ENCODE results near the gene PAX5.
A peak's percentile ranks its signal among the peaks of the same experiment; 100 is the strongest.
"Not testable (repeated sequence)": the region's sequence is repeated elsewhere in the genome, so short reads cannot be mapped to it uniquely, and the experiment has no call there.

Gene PAX5

GRCh38 chr9:36871606-36872005 lies 162.5 kb downstream of the PAX5 start:
- DNase-seq (ENCODE audit: low read depth in 1 of 2, low spot score in 1 of 2): no peak
- in situ Hi-C loops (cut with HindIII; ENCODE audit: low pct_unique_long_range_greater_than_20kb, low sequenced_read_pairs): no loop called here
- no peak for TF ChIP-seq JUND (IDR thresholded peaks at IDR 0.05; ENCODE audit: low read depth)

DNA sequence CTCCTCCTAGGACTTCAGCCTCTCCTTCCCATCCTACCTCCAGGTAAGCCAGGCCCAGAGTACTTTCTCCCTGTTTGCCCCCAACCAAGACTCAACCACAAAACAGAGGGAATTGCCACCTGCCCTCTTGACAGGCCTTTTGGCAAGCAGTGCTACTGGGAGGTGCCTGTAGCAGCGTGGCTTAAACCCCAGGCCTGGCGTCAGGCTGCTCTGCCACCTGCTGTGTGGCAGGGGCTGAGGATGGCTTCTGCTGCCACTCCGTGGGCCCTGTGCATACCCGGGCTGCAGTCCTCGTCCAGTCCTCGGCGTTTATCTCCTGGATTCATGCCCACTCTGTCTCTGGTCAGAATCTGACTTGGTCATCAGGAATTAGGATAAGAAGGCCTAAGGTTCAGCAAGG lies 163.1 kb downstream of the PAX5 start:
- in situ Hi-C loops (cut with HindIII; ENCODE audit: low pct_unique_long_range_greater_than_20kb, low sequenced_read_pairs): no loop called here
- no peak for DNase-seq (ENCODE audit: low read depth in 1 of 2, low spot score in 1 of 2)
- TF ChIP-seq JUND (IDR thresholded peaks at IDR 0.05; ENCODE audit: low read depth): no peak

GRCh38 chr9:36869605-36870004 lies 164.5 kb downstream of the PAX5 start:
- in situ Hi-C loops (cut with HindIII; ENCODE audit: low pct_unique_long_range_greater_than_20kb, low sequenced_read_pairs); DNase-seq (ENCODE audit: low read depth in 1 of 2, low spot score in 1 of 2): not testable (repeated sequence)

GRCh38 chr9:36868586-36869282 lies 165.3 kb downstream of the PAX5 start:
- no peak for DNase-seq (ENCODE audit: low read depth in 1 of 2, low spot score in 1 of 2)
- no peak for TF ChIP-seq JUND (IDR thresholded peaks at IDR 0.05; ENCODE audit: low read depth)
- in situ Hi-C loops (cut with HindIII; ENCODE audit: low pct_unique_long_range_greater_than_20kb, low sequenced_read_pairs): no loop called here

- no peak for TF ChIP-seq JUND (IDR thresholded peaks at IDR 0.05; ENCODE audit: low read depth)
- in situ Hi-C loops (cut with HindIII; ENCODE audit: low pct_unique_long_range_greater_than_20kb, low sequenced_read_pairs): no loop called here
- DNase-seq (ENCODE audit: low read depth in 1 of 2, low spot score in 1 of 2): no peak
Measured at GRCh38 chr9:36867672-36868471, 166.2 kb downstream of the PAX5 start.

DNA sequence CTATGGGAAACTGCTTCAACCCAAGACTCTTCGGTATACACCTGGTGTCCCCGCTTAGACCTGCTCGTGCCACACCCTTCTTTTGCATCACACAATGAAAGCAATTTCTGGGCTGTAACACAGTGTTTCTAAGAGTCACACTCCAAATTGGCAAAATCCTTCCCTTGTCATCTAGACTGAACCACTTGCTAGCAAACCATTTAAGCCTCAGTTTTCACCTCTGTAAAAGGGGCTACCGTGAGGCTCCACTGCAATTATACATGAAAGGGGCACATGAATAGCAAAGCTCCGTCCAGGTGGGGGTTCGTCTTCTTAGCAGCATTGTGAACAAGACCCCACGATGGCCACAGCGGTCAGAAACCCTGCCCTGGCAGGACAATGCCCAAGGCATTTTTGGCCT lies 166.8 kb downstream of the PAX5 start:
- no peak for DNase-seq (ENCODE audit: low read depth in 1 of 2, low spot score in 1 of 2)
- TF ChIP-seq JUND (IDR thresholded peaks at IDR 0.05; ENCODE audit: low read depth): no peak
- in situ Hi-C loops (cut with HindIII; ENCODE audit: low pct_unique_long_range_greater_than_20kb, low sequenced_read_pairs): no loop called here

- TF ChIP-seq JUND (IDR thresholded peaks at IDR 0.05; ENCODE audit: low read depth): no peak
- DNase-seq (ENCODE audit: low read depth in 1 of 2, low spot score in 1 of 2): no peak
- in situ Hi-C loops (cut with HindIII; ENCODE audit: low pct_unique_long_range_greater_than_20kb, low sequenced_read_pairs): no loop called here
Measured at GRCh38 chr9:36866840-36867239, 167.2 kb downstream of the PAX5 start.

GRCh38 chr9:36865731-36866635 lies 168.1 kb downstream of the PAX5 start:
- DNase-seq (ENCODE audit: low read depth in 1 of 2, low spot score in 1 of 2): no peak
- no peak for TF ChIP-seq JUND (IDR thresholded peaks at IDR 0.05; ENCODE audit: low read depth)
- in situ Hi-C loops (cut with HindIII; ENCODE audit: low pct_unique_long_range_greater_than_20kb, low sequenced_read_pairs): no loop called here

DNA sequence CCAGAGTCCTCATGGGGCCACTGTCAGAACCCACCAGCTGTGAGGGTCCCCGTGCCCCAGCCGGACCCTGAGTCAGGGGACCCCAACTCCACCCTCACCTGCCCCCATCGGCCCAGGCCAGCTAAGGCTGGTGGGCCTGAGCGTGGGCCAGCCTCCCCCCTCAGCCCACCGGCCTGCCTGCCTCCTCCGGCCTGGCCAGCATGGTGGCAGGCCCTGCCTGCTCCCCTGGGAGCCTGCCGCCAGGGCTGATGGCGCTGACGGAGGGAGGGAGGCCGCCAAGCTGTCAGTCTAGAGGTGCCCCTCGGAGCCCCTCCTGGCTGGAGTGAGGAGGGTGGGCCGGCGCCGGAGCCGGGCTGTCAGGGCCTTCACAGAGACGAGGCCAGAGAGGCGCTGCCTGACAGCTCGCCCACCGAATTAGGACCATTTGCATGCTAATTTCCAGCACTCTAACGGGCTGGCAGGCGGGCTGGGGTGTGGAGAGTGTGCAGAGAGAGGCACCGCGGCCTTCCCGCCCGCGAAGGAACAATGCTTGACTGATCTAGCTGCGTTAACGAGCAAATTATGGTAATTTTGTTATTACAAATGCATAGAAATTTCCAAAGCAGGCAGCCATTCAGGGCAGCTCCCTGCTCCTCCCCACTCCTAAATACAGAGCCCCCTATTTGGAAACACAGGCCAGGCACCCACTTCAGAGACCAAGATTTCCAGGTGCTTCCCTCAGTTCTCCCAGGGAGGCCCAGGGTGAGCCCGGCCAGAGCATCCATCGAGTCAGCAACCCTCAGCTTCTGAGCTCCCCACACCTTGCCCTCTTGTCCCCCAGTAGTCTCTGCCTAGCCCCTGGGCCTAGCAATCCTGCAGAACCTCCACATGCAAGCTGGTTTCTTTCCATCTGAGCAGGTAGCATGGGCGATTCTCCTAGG lies 169.3 kb downstream of the PAX5 start:
- no peak for TF ChIP-seq JUND (IDR thresholded peaks at IDR 0.05; ENCODE audit: low read depth)
- DNase-seq (ENCODE audit: low read depth in 1 of 2, low spot score in 1 of 2): no peak
- in situ Hi-C loops (cut with HindIII; ENCODE audit: low pct_unique_long_range_greater_than_20kb, low sequenced_read_pairs): no loop called here

DNA sequence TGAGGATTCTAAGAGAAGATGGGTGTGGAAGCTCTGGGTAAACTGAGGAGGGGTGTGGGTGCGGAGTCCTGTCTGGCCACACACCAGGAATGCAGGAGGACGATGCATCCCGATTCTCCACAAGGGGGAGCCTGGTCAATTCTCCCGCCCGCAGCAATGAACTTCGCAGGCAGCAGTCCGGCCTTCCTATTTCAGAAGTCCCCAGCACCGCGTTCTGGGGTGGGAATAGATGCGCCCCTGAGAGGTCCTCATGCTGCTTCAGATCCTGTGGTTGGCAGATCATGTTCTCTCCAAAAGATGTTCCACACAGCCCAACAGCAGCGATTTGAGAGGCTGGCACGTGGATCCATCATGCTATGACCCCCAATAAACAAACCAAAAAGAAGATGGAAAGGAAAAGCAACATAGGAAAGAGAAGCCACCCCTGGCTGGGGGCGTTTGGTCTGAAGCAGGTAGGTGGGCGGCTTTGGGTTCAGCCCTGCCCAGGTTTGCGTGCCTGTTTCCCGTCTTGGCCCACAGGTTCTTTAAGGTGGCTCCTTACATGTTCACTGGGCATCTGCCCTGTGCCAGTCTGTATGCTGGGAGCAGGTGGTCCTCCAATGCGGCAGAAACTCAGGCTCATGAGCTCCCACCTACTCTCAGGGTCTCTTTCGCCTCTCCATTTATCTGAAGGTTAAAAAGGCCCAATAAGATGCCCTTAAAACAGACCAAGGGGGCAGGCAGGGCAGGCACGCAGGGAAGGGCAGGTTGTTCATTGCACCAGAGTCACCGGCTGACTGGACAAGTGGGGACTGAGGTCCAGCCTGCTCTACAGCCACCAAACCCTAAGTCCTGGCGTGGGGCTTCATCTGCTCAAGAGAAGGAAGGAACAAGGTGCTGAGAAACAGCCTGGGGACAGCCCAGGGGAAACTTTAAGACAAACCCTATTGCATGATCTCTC lies 171.6 kb downstream of the PAX5 start:
- peak; percentile 39 to 51 for DNase-seq (ENCODE audit: low read depth in 1 of 2, low spot score in 1 of 2)
- TF ChIP-seq JUND (IDR thresholded peaks at IDR 0.05; ENCODE audit: low read depth): no peak
- in situ Hi-C loops (cut with HindIII; ENCODE audit: low pct_unique_long_range_greater_than_20kb, low sequenced_read_pairs): no loop called here
